Activated CD4-positive, alpha-beta T cell treated with anti-CD3 and anti-CD28 coated beads, Interleukin-2, amount 10 ng/mL, durations not matched to agents 7 days and 5 days (primary cell): ENCODE measurements around the gene BRSK1. TPM values are rescaled to one million over a fixed set of nuclear protein-coding genes. Genes with fewer than 3 reads are reported as not detected.

ENCODE experiments used
- microRNA-seq: library from miRNA; unstranded; fragments of <30 nt; microRNA quantifications from one replicate; pipeline ENCODE4 v1.2.0, GENCODE V29; 2021; ENCODE audit warnings: borderline microRNAs expressed, borderline replicate concordance
- total RNA-seq, 2 experiments: library from RNA; stranded (reverse); gene quantifications; one replicate each; pipeline ENCODE4 v1.2.3, GENCODE V29; 2021

Gene BRSK1
- total RNA-seq, 2 experiments from 2014 or later, result 6.8 TPM

Small RNA genes lying within 50 kb of the gene (microRNA-seq; reads per million reads assigned to microRNA genes)
- 1.9 reads per million for gene MIR6802
- gene MIR6803, result 6.1 reads per million, percentile 31 among the genes with 10 or more reads in this experiment

Other genes starting within 250 kb of the BRSK1 start
- under 1 TPM; 0.19 to 0.52 TPM for gene GP6, start 245.7 kb upstream of the BRSK1 start, total RNA-seq
- 10 to 100 TPM; 15.0 to 15.6 TPM for gene RDH13, start 220.8 kb upstream of the BRSK1 start, total RNA-seq
- gene EPS8L1, start 208.1 kb upstream of the BRSK1 start, total RNA-seq, result 1 to 10 TPM; 3.2 to 5.5 TPM
- 100 to 1,000 TPM; 135 to 152 TPM for gene PPP1R12C, start 166.4 kb upstream of the BRSK1 start, total RNA-seq
- gene TNNT1, start 134.8 kb upstream of the BRSK1 start, total RNA-seq, result under 1 TPM in 1 of 2 experiments, not detected in 1; 0.32 TPM
- not detected for gene TNNI3, start 126.3 kb upstream of the BRSK1 start, total RNA-seq
- not detected for gene DNAAF3, start 117.4 kb upstream of the BRSK1 start, total RNA-seq
- gene SYT5, start 103.7 kb upstream of the BRSK1 start, total RNA-seq, result under 1 TPM in 1 of 2 experiments, not detected in 1; 0.17 TPM
- gene PTPRH, start 74.5 kb upstream of the BRSK1 start, total RNA-seq, result not detected
- 10 to 100 TPM; 12.7 to 16.7 TPM for gene TMEM86B, start 55.2 kb upstream of the BRSK1 start, total RNA-seq
- gene PPP6R1, start 25.0 kb upstream of the BRSK1 start, total RNA-seq, result 100 to 1,000 TPM; 189 to 222 TPM
- gene HSPBP1, start 3.9 kb upstream of the BRSK1 start, total RNA-seq, result 10 to 100 TPM; 23.1 to 26.9 TPM
- under 1 TPM in 1 of 2 experiments, not detected in 1; 0.79 TPM for gene TMEM150B, start 41.3 kb downstream of the BRSK1 start, total RNA-seq
- gene KMT5C, start 55.9 kb downstream of the BRSK1 start, total RNA-seq, result 10 to 100 TPM; 21.7 to 28.3 TPM
- gene COX6B2, start 70.7 kb downstream of the BRSK1 start, total RNA-seq, result not detected
- gene GARIN5B, start 79.3 kb downstream of the BRSK1 start, total RNA-seq, result not detected
- under 1 TPM; 0.27 TPM for gene IL11, start 86.5 kb downstream of the BRSK1 start, total RNA-seq
- not detected for gene TMEM190, start 92.8 kb downstream of the BRSK1 start, total RNA-seq
- gene TMEM238, start 100.3 kb downstream of the BRSK1 start, total RNA-seq, result 10 to 100 TPM; 20.6 to 29.8 TPM
- 1,000 to 10,000 TPM; 3,109 to 3,457 TPM for gene RPL28, start 101.9 kb downstream of the BRSK1 start, total RNA-seq
- gene UBE2S, start 123.8 kb downstream of the BRSK1 start, total RNA-seq, result 100 to 1,000 TPM; 238 to 255 TPM
- not detected for gene SHISA7, start 159.3 kb downstream of the BRSK1 start, total RNA-seq
- 10 to 100 TPM; 18.9 to 20.7 TPM for gene ISOC2, start 177.6 kb downstream of the BRSK1 start, total RNA-seq
- not detected for gene C19orf85, start 180.8 kb downstream of the BRSK1 start, total RNA-seq
- gene ZNF628, start 192.6 kb downstream of the BRSK1 start, total RNA-seq, result 1 to 10 TPM; 7.3 to 9.7 TPM
- 10 to 100 TPM; 11.7 TPM for gene NAT14, start 201.2 kb downstream of the BRSK1 start, total RNA-seq
- under 1 TPM; 0.42 to 0.98 TPM for gene SSC5D, start 204.4 kb downstream of the BRSK1 start, total RNA-seq